Activated CD4-positive, alpha-beta T cell treated with anti-CD3 and anti-CD28 coated beads, Interleukin-2, Interleukin-4, amounts not matched to agents 100 ng/mL and 50 ng/mL, durations not matched to agents 16 hours and 8 hours (primary cell): ENCODE measurements around the gene ARFIP1.
A peak's percentile ranks its signal among the peaks of the same experiment; 100 is the strongest.

ENCODE experiments used
- DNase-seq: peaks from one replicate; pipeline ENCODE4 v3.0.0-alpha.2; 2020; ENCODE audit warnings: low spot score

Gene ARFIP1

GRCh38 chr4:152898606-152899005 lies 118.9 kb downstream of the ARFIP1 start:
- DNase-seq, result no peak

GRCh38 chr4:152900395-152900794 lies 120.6 kb downstream of the ARFIP1 start:
- DNase-seq, result no peak

- no peak for DNase-seq
Observed at GRCh38 chr4:152901205-152901604, 121.5 kb downstream of the ARFIP1 start.

- DNase-seq, result no peak
Observed at GRCh38 chr4:152903658-152904057, 123.9 kb downstream of the ARFIP1 start.

GRCh38 chr4:152909901-152910300 lies 130.1 kb downstream of the ARFIP1 start:
- no peak for DNase-seq

GRCh38 chr4:152910521-152910920 lies 130.8 kb downstream of the ARFIP1 start:
- no peak for DNase-seq

GRCh38 chr4:152917543-152918395 lies 138.0 kb downstream of the ARFIP1 start:
- DNase-seq, result no peak

- DNase-seq, result no peak
Observed at GRCh38 chr4:152919826-152920225, 140.1 kb downstream of the ARFIP1 start.

GRCh38 chr4:152920768-152921167 lies 141.0 kb downstream of the ARFIP1 start:
- no peak for DNase-seq

- no peak for DNase-seq
Observed at GRCh38 chr4:152921284-152921683, 141.5 kb downstream of the ARFIP1 start.

GRCh38 chr4:152925851-152926250 lies 146.1 kb downstream of the ARFIP1 start:
- no peak for DNase-seq

GRCh38 chr4:152926959-152927358 lies 147.2 kb downstream of the ARFIP1 start:
- DNase-seq, result no peak

GRCh38 chr4:152927737-152928136 lies 148.0 kb downstream of the ARFIP1 start:
- DNase-seq, result no peak

- DNase-seq, result no peak
Observed at GRCh38 chr4:152928286-152928685, 148.5 kb downstream of the ARFIP1 start.

GRCh38 chr4:152929888-152930287 lies 150.1 kb downstream of the ARFIP1 start:
- no peak for DNase-seq

GRCh38 chr4:152935143-152935542 lies 155.4 kb downstream of the ARFIP1 start:
- DNase-seq, result peak; percentile 23

GRCh38 chr4:152935631-152936445 lies 156.1 kb downstream of the ARFIP1 start, which contains the start of gene FHDC1:
TSS of gene FHDC1 (plus strand) at chr4:152936323. CDS start at chr4:152943058, 6,735 bp downstream.
- DNase-seq, result no peak

- DNase-seq, result no peak
Observed at GRCh38 chr4:152936446-152937335, 156.9 kb downstream of the ARFIP1 start.

- no peak for DNase-seq
Observed at GRCh38 chr4:152937336-152938236, 157.8 kb downstream of the ARFIP1 start.

- no peak for DNase-seq
Observed at GRCh38 chr4:152938237-152938947, 158.6 kb downstream of the ARFIP1 start.
